GM19351 (cell line): ENCODE results near the gene DNMT1.

Experiments used
- ATAC-seq: cut with Tn5 transposase; IDR thresholded peaks from one replicate; pipeline ENCODE4 v1.9.1; 2021; ENCODE audit warnings: mild to moderate bottlenecking, moderate library complexity; ENCODE audit not compliant: unreplicated experiment

The DNMT1 gene

GRCh38 chr19:10142701-10143375, 51.9 kb downstream of the DNMT1 start:
- ATAC-seq = no peak

- no peak for ATAC-seq
These were observed 52.8 kb downstream of the DNMT1 start for GRCh38 chr19:10141973-10142372.

GRCh38 chr19:10141479-10141878, 53.3 kb downstream of the DNMT1 start:
- ATAC-seq = no peak

GRCh38 chr19:10139952-10140351, 54.8 kb downstream of the DNMT1 start:
- ATAC-seq = no peak

- no peak for ATAC-seq
These were observed 55.6 kb downstream of the DNMT1 start for GRCh38 chr19:10138879-10139795.

GRCh38 chr19:10137751-10138682, 56.7 kb downstream of the DNMT1 start:
- ATAC-seq = no peak

GRCh38 chr19:10136936-10137335, 57.8 kb downstream of the DNMT1 start:
- ATAC-seq = no peak

GRCh38 chr19:10135551-10136334, 59.0 kb downstream of the DNMT1 start:
- ATAC-seq = no peak

- ATAC-seq = no peak
These were observed 60.7 kb downstream of the DNMT1 start for GRCh38 chr19:10134040-10134439.

GRCh38 chr19:10133596-10133995, 61.2 kb downstream of the DNMT1 start:
- no peak for ATAC-seq

- no peak for ATAC-seq
These were observed 61.8 kb downstream of the DNMT1 start for GRCh38 chr19:10132905-10133304.

- no peak for ATAC-seq
These were observed 68.5 kb downstream of the DNMT1 start for GRCh38 chr19:10126213-10126639.

GRCh38 chr19:10124429-10124828, 70.3 kb downstream of the DNMT1 start:
- ATAC-seq = no peak

GRCh38 chr19:10122045-10122444, 72.7 kb downstream of the DNMT1 start:
- ATAC-seq = no peak

- ATAC-seq = no peak
These were observed 74.1 kb downstream of the DNMT1 start for GRCh38 chr19:10120538-10121189.

GRCh38 chr19:10118960-10119359, 75.8 kb downstream of the DNMT1 start:
- no peak for ATAC-seq

- no peak for ATAC-seq
These were observed 77.7 kb downstream of the DNMT1 start for GRCh38 chr19:10116866-10117616.

GRCh38 chr19:10116085-10116865, 78.5 kb downstream of the DNMT1 start:
- ATAC-seq = no peak
